Brain microvascular endothelial cell (primary cell): ENCODE measurements around the gene ABLIM1.

ENCODE experiments used
- DNase-seq: peaks from one replicate; pipeline ENCODE4 v3.0.0-alpha.2; 2020
- H3K27ac ChIP-seq: fragments of 250-450 bp; sonication (Bioruptor Pico); 2 replicates; pipeline ENCODE4 v1.5.1; 2020; ENCODE audit warnings: mild to moderate bottlenecking, moderate library complexity
- H3K27me3 ChIP-seq: fragments of 250-450 bp; sonication (Bioruptor Pico); replicated peaks from 2 replicates; pipeline ENCODE4 v1.5.1; 2020; ENCODE audit warnings: mild to moderate bottlenecking
- H3K36me3 ChIP-seq: fragments of 250-450 bp; sonication (Bioruptor Pico); replicated peaks from 2 replicates; pipeline ENCODE4 v1.5.1; 2020; ENCODE audit warnings: mild to moderate bottlenecking
- H3K4me3 ChIP-seq: 2 replicates; pipeline ENCODE4 v1.5.1; 2011; ENCODE audit warnings: low read depth, mild to moderate bottlenecking, control low read depth, low read length, moderate library complexity
- CTCF ChIP-seq: IDR thresholded peaks from 2 replicates; pipeline ENCODE4 v1.5.1; 2011; ENCODE audit warnings: low read depth, mild to moderate bottlenecking, moderate library complexity, low read length, control low read depth, inconsistent platforms; ENCODE audit errors: missing control alignments
- in situ Hi-C: cut with HindIII; loops from 2 replicates; pipeline ENCODE4 v1.10.0; 2017; ENCODE audit warnings: low sequenced_read_pairs, low pct_ligation_motif_present

The ABLIM1 gene

GRCh38 chr10:114429581-114430335, 228.3 kb downstream of the ABLIM1 start:
- Histone ChIP-seq H3K27me3 (peaks cover 3% of the 10 kb centered on the region), H3K36me3 (no peaks in the 10 kb centered on the region), H3K27ac (no peak overlapping the region), H3K4me3 (no peak overlapping the region)
- DNase-seq, result no peak
- TF ChIP-seq CTCF, result no peak
- in situ Hi-C loops, result no loop called here

- peaks cover 3% of the 10 kb centered on the region for H3K27me3 ChIP-seq
- no peak overlapping the region for H3K27ac ChIP-seq
- in situ Hi-C loops, result no loop called here
- H3K4me3 ChIP-seq, result no peak overlapping the region
- no peaks in the 10 kb centered on the region for H3K36me3 ChIP-seq
- no peak for TF ChIP-seq CTCF
- DNase-seq, result no peak
Observed at GRCh38 chr10:114427124-114427852, 230.8 kb downstream of the ABLIM1 start.

GRCh38 chr10:114426476-114426875, 231.6 kb downstream of the ABLIM1 start:
- Histone ChIP-seq H3K4me3 (no peak overlapping the region), H3K27ac (no peak overlapping the region), H3K36me3 (no peaks in the 10 kb centered on the region), H3K27me3 (peaks cover 3% of the 10 kb centered on the region)
- in situ Hi-C loops, result no loop called here
- DNase-seq, result no peak
- TF ChIP-seq CTCF, result no peak

GRCh38 chr10:114420811-114421485, 237.1 kb downstream of the ABLIM1 start:
- no peak for TF ChIP-seq CTCF
- DNase-seq, result no peak
- Histone ChIP-seq H3K36me3 (no peaks in the 10 kb centered on the region), H3K4me3 (no peak overlapping the region), H3K27ac (no peak overlapping the region), H3K27me3 (peaks cover 4% of the 10 kb centered on the region)
- in situ Hi-C loops, result no loop called here

- no peak for DNase-seq
Observed at GRCh38 chr10:114418109-114418508, 240.0 kb downstream of the ABLIM1 start.

More at GRCh38 chr10:114418109-114418508, 240.0 kb downstream of the ABLIM1 start:
- Histone ChIP-seq H3K36me3 (no peaks in the 10 kb centered on the region), H3K4me3 (no peak overlapping the region), H3K27me3 (peaks cover 9% of the 10 kb centered on the region), H3K27ac (no peak overlapping the region)
- in situ Hi-C loops, result no loop called here
- TF ChIP-seq CTCF, result no peak
